NCI-H774 (cell line): ENCODE data around the gene TACR1.
"Not testable (repeated sequence)": the region's sequence is repeated elsewhere in the genome, so short reads cannot be mapped to it uniquely, and the experiment has no call there.

ENCODE experiments used
- DNase-seq: peaks from one replicate; lab custom pipeline; 2025; lab: John Stamatoyannopoulos, UW

Gene TACR1

DNA sequence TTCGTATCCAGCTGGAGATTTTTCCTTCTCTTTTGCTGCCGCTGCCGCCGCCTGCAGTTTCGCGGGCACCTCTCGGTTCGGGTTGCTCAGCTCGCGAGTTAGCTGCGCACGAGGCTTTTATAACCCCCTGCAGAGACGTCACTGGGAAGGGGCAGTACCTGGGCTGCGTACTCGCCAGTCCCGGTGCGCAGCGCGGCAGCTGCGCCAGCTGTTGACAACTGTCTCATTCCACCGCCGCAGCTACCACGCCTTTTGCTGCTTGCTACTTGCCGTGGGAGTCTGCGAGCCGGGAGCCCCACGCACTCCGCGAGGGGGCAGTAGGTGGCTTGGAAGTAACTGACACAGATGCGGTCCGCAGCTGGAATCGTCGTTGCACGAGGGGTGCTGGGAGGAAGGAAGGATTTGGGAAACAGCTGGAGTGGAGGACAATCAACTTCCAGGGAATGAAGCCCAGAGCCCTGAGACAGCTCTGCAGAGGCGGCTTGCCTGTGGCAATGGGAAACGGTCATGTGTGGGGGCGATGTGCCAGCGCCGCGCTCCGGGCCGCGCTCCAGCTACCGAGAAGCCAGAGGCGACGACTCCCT lies at the start of gene TACR1:
TSS of gene TACR1 (minus strand) at position 93 of the 584 bp plus-strand sequence. CDS start 586 bp downstream, outside the sequence.
- peak; percentile 20 for DNase-seq

GRCh38 chr2:75248581-75248980 lies 49.3 kb upstream of the TACR1 start:
- DNase-seq = not testable (repeated sequence)

- no peak for DNase-seq
Observed at GRCh38 chr2:75246441-75247167, 47.3 kb upstream of the TACR1 start.

- DNase-seq = no peak
Observed at GRCh38 chr2:75243219-75243618, 43.9 kb upstream of the TACR1 start.

DNA sequence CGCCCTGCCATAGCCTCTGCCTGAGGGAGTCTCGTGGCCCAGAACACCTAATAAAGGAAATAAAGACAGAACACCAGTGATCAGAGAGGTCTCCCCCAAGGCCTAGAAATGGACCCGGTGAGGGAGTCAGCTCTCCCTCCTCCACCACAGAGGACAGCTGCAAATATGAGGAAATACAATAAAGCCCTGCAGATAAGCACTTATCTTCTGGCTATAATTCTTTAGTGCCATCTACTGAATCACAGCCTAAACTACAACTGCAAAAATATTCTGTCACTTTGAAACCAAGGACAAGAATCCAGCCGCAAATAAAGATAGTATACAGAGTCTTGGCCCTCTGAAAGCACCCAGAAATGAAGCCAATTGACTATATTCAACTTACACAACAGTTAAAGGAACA lies 42.4 kb upstream of the TACR1 start:
- no peak for DNase-seq

DNA sequence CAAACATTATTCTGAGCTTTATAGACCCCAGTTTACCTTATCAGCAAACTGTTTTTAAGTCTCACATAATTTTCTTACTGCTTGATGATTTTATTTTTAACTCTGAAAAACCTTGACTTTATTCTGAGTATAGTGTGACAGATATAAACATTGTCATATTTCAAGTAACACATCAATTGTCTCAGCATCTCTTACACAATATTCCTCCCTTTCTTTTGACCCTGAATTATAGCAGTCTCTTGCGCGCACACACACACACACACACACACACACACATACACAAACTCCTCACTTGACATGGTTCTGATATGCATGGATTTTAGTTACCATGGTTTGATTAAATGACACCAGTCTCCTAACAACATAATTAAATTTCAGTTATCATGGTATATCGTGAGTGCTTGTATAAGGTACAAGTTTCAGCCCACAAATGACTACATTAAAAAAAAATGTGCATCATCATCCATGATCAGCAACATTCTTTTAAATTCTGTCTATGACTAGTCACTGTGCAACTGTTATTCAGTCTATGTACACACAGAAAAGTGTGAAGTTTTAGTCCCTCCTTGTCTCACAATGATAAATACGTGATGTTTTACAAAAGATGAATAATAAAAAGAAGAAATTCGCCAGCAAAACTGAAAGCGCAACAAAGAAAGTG lies 39.5 kb upstream of the TACR1 start:
- no peak for DNase-seq

GRCh38 chr2:75237296-75237695 lies 38.0 kb upstream of the TACR1 start:
- DNase-seq = no peak

GRCh38 chr2:75233965-75234364 lies 34.6 kb upstream of the TACR1 start:
- no peak for DNase-seq

GRCh38 chr2:75226617-75227016 lies 27.3 kb upstream of the TACR1 start:
- no peak for DNase-seq

- no peak for DNase-seq
Observed at GRCh38 chr2:75226099-75226498, 26.8 kb upstream of the TACR1 start.

GRCh38 chr2:75224636-75225094 lies 25.3 kb upstream of the TACR1 start:
- DNase-seq = peak; percentile 59

DNA sequence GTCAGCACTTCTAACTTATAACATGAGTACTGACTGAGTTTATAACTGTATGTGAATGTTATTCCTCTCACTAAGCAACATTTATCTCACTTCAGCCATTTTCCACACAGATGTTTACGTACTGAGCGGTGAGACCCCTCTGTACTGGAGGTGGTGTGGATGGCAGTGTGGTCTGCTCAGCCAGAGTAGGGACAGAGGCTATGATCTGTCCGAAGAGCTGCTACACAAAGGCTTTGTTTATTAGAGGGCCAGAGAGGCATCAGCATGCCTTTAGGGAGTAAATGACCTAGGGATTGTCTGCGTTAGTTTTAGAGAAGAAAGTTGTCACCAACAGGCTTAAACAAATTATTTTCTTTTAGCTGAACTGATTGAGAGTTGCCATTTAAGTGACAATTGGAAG lies 23.2 kb upstream of the TACR1 start:
- DNase-seq = no peak

DNA sequence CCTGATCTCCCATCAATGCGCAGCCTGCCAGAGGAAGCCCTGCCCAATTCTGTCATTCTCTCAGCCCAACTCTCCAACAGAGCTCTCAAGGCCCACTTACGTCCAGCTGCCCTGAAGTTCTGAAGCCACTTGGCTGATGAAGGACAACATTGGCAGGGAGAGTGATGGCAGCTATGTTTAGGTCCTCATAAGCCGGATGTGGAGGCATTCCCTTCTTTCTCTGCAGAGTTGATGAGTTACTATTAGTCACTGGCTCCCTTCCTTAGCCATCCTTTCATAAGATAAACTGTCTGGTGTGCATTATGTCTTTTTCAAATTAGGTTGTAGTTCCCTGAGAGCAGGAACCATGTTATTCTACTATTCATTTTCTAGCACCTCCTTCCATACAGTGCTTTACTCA lies 22.5 kb upstream of the TACR1 start:
- no peak for DNase-seq

GRCh38 chr2:75219213-75219612 lies 19.9 kb upstream of the TACR1 start:
- not testable (repeated sequence) for DNase-seq

DNA sequence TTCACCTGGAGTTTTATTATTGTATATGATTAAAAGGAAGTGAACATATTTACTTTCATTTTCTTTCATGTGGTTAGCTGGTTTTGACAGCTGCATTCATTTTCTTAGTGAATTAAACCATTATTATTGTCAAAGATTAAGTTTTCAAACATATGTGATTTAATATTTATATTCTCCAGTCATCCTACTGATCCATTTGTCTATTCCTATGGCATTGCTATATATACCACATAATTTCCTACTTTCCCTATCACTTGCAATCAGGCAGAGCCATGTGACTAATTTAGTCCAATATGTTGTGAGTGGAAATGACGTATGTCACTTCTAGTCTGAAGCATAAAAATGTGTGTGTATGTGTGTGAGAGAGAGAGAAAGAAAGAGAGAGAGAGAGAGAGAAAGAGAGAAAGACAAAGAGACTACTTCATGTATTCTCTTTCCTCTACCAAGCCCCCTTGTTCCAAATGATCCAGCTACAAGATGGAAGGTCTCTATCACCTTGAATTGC lies 12.0 kb upstream of the TACR1 start:
- no peak for DNase-seq

GRCh38 chr2:75210409-75210808 lies 11.1 kb upstream of the TACR1 start:
- DNase-seq = no peak

DNA sequence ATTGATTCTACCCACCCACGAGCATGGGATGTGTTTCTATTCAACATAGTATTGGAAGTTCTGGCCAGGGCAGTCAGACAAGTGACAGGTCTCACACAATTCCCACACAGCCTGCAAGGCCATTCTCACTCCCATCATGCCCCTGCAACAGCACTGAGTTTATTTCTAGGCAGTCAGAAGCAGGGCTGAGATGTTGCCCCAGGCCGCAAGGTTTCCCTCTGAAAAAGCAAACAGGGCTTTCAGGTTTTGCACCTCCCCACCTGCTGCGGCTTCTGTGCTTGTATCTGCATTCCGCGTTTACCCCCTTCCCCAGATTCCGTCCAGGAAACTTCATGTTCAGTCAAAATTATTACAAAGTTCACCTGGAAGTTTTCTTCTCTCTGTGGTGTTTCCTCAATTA lies 9.4 kb upstream of the TACR1 start:
- no peak for DNase-seq

- no peak for DNase-seq
Observed at GRCh38 chr2:75204833-75205232, 5.5 kb upstream of the TACR1 start.

GRCh38 chr2:75202359-75202758 lies 3.0 kb upstream of the TACR1 start:
- DNase-seq = no peak

DNA sequence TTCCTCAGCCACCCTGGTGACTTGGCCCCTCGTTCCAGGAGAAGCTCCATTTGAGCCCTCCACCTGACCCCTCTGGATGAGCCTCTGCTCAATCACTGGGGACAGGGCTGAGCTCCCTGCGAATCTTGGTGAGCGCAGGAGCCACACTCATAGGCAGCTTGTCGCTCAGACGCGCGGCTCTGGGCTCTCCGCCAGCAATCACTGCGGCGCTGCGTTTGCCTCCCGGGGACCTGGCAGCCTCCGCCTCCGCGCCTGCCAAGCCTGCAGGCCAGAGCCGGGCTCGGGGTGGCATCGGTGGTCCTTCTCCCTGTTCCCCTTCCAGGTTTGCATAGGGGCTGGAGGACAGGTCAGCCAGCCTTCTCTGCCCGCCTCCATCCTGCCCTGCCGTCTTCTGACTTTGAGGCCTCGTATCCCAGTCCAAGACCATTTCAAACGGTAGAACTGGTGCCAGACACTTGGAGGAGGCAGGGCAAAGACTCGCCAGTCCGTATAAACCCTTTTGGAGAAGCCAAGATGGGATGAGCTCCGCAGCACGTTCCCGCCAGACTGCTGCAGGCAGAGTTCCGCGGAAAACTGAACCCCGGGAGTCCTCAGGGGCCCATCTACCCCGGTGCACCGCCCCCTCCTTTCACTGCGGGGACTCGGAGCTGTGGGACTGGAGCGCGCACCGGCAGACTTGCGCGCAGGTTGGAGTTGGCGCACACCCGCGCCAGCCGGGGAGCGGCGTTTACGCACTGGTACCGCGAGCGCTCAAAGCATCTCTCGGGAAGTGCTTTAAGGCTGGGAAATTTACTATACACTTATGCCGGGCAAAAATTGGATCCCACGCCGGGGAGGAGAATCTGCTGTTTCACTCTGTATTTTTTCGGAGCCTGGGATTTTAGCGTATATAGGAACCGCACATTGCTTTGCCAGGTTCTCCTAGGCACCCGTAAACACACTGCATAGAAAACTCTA lies 1.1 kb upstream of the TACR1 start:
- DNase-seq = peak; percentile 58

DNA sequence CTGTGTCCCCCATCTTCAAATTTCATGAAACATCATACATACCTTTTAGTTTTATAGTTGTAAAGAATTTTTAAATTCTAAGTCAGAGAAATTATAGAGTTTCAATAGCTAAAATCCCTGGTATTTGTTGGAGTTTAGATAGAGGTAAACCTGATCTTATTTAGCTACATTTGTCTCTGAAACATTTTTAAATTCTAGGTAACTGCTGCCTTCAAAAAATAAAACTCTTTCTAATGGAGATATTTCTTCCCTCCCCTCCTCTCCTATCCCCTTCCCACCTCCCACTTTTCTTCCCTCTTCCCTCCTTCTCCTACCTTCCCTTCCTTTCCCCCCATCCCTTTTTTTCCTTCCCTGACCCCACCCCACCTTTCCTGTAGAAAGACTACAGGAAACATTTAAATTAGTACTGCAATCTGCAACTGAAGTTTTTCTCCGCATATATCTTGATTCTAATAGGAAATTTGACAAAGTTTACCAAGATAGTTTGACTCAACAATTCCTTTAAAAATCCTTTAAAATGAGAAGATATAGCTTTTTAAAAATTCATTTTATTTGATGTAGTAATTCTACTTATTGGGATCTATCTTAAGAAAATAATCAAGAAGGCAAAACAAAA lies 4.1 kb downstream of the TACR1 start:
- DNase-seq = no peak
